HCT116 (cell line): ENCODE data around the gene ZNG1B.
"Not testable (repeated sequence)": the region's sequence is repeated elsewhere in the genome, so short reads cannot be mapped to it uniquely, and the experiment has no call there.

ENCODE experiments used
- CEBPB ChIP-seq: IDR thresholded peaks from 2 replicates; pipeline ENCODE4 v1.6.1; 2012; ENCODE audit warnings: low read depth
- POLR2A ChIP-seq: IDR thresholded peaks from 2 replicates; pipeline ENCODE4 v1.7.0; 2011; ENCODE audit warnings: borderline replicate concordance; ENCODE audit not compliant: insufficient read depth, insufficient read length; ENCODE audit errors: extremely low read depth
- SIN3A ChIP-seq: IDR thresholded peaks from 2 replicates; pipeline ENCODE4 v1.6.1; 2012; ENCODE audit warnings: low read depth
- YY1 ChIP-seq: IDR thresholded peaks from 2 replicates; pipeline ENCODE4 v1.6.1; 2011; ENCODE audit warnings: low read length, low read depth, moderate library complexity, mild to moderate bottlenecking; ENCODE audit not compliant: insufficient replicate concordance; ENCODE audit errors: extremely low read depth
- TF ChIP-seq, protein P1 (sequence below), 3 experiments: fragments of 200-600 bp in 1 of 3; sonication (generic) in 1 of 3; IDR thresholded peaks in 2 of 3; conservative IDR thresholded peaks in 1 of 3; 2 replicates each; pipeline ENCODE4 v1.5.1; 2012 to 2017; ENCODE audit warnings: low read depth in 2 of 3, low read length in 2 of 3, antibody characterized with exemption in 1 of 3, borderline replicate concordance in 1 of 3, control low read depth in 1 of 3, mild to moderate bottlenecking in 1 of 3, mixed read lengths in 1 of 3, mixed run types in 1 of 3, moderate library complexity in 1 of 3; ENCODE audit not compliant: insufficient read depth in 1 of 3

DNA sequence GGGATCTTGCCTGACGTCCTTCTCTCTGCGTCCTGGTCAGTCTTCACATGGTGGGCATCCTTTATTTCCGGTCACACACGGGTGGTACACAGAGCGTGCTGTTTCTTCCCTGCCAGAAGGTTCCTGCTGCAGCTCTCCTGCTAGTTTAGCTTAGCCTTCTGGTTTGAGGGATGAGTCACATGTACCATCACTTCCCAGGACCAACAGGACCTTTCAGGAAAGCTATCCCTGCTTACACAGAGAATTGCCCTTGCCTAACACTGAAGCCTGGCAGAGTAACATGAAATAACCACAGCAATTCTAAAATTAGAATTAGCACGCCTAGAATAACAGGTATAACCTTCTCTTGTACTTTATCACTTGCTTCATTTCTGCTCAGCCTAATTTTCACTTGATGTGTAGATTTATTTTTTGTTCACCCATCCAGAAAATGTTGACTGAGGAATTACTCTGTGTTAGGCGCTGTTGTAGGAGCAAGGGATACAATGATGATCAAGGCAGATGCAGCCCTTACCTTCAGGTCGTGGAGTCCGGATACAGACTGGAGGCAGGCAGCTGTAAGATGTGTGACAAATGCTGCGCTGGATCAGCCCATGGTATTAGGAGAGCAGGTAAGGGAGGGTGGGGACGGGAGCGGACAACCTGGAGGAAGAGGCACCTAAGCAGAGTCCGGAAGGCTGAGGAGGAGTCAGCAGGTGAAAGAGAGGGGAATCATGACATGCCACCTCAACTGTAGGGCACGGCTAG is 70.1 kb downstream of the ZNG1B start:
- TF ChIP-seq POLR2A, CEBPB, YY1, SIN3A: not testable (repeated sequence)
- TF ChIP-seq, protein P1, sequence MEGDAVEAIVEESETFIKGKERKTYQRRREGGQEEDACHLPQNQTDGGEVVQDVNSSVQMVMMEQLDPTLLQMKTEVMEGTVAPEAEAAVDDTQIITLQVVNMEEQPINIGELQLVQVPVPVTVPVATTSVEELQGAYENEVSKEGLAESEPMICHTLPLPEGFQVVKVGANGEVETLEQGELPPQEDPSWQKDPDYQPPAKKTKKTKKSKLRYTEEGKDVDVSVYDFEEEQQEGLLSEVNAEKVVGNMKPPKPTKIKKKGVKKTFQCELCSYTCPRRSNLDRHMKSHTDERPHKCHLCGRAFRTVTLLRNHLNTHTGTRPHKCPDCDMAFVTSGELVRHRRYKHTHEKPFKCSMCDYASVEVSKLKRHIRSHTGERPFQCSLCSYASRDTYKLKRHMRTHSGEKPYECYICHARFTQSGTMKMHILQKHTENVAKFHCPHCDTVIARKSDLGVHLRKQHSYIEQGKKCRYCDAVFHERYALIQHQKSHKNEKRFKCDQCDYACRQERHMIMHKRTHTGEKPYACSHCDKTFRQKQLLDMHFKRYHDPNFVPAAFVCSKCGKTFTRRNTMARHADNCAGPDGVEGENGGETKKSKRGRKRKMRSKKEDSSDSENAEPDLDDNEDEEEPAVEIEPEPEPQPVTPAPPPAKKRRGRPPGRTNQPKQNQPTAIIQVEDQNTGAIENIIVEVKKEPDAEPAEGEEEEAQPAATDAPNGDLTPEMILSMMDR (IDR thresholded peaks at IDR 0.05 in 2 of 3, conservative IDR thresholded peaks at IDR 0.05 in 1 of 3; ENCODE audit: borderline replicate concordance in 1 of 3, insufficient read depth in 1 of 3, low read depth in 2 of 3, low read length in 2 of 3) = not testable (repeated sequence)
